Large intestine (tissue), 3 donors: ENCODE data around the gene ATL2. TPM values are rescaled to one million over a fixed set of nuclear protein-coding genes. Genes with fewer than 3 reads are reported as not detected.

Experiments used
- DNase-seq, 2 donors: peaks; one replicate each; pipeline versions ENCODE4 v3.0.0 to v3.0.0-alpha.2; 2013
- H3K27ac ChIP-seq: one replicate; pipeline ENCODE4 v1.5.1; 2013; ENCODE audit warnings: low read length
- H3K27me3 ChIP-seq: 2 replicates; pipeline ENCODE4 v1.6.1; 2013; ENCODE audit warnings: low read length; ENCODE audit not compliant: control insufficient read depth, insufficient read depth
- H3K36me3 ChIP-seq: 2 replicates; pipeline ENCODE4 v1.6.1; 2013; ENCODE audit warnings: low read length; ENCODE audit not compliant: control insufficient read depth, insufficient read depth
- H3K4me1 ChIP-seq: one replicate; pipeline ENCODE4 v1.6.1; 2013; ENCODE audit warnings: low read length; ENCODE audit not compliant: control insufficient read depth, insufficient read depth
- H3K4me3 ChIP-seq: one replicate; pipeline ENCODE4 v1.5.1; 2013; ENCODE audit warnings: low read length
- H3K9me3 ChIP-seq: one replicate; pipeline ENCODE4 v1.6.1; 2013; ENCODE audit warnings: mild to moderate bottlenecking, low read depth, low read length, moderate library complexity; ENCODE audit not compliant: control insufficient read depth
- WGBS: methylation state at CpG from one replicate; pipeline ENCODE4 v1.1.5; 2013; ENCODE audit warnings: low lambda C conversion rate; ENCODE audit not compliant: insufficient coverage; 5-methylcytosine and 5-hydroxymethylcytosine counted together
- polyA plus RNA-seq: library from polyadenylated mRNA; unstranded; fragments of 120-200 nt; gene quantifications from one replicate; pipeline ENCODE4 v1.2.1, GENCODE V29; 2013

Gene ATL2
- polyA plus RNA-seq, 1 donor, result 103 TPM

GRCh38 chr2:38274286-38275276 is 102.5 kb downstream of the ATL2 start:
- 70% methylated on average over 2 of the region's 7 CpGs for WGBS
- Histone ChIP-seq H3K4me1 (peaks cover 6% of the 10 kb centered on the region), H3K9me3 (no peaks in the 10 kb centered on the region), H3K36me3 (no peaks in the 10 kb centered on the region), H3K27me3 (no peaks in the 10 kb centered on the region), H3K27ac (no peak overlapping the region), H3K4me3 (no peak overlapping the region)
- peak; percentile 39 to 43 for DNase-seq

GRCh38 chr2:38271697-38272096 is 105.4 kb downstream of the ATL2 start:
- Histone ChIP-seq H3K9me3 (no peaks in the 10 kb centered on the region), H3K27ac (no peak overlapping the region), H3K4me3 (no peak overlapping the region), H3K27me3 (no peaks in the 10 kb centered on the region), H3K36me3 (no peaks in the 10 kb centered on the region), H3K4me1 (no peaks in the 10 kb centered on the region)
- DNase-seq, result no peak
- no CpG with 5 or more reads among the region's 3 CpGs for WGBS

GRCh38 chr2:38269421-38269820 is 107.7 kb downstream of the ATL2 start:
- Histone ChIP-seq H3K4me1 (no peaks in the 10 kb centered on the region), H3K27me3 (no peaks in the 10 kb centered on the region), H3K27ac (no peak overlapping the region), H3K4me3 (no peak overlapping the region), H3K9me3 (no peaks in the 10 kb centered on the region), H3K36me3 (no peaks in the 10 kb centered on the region)
- no peak for DNase-seq
- 100% methylated on average over 1 of the region's 1 CpG for WGBS

GRCh38 chr2:38268691-38269327 is 108.3 kb downstream of the ATL2 start:
- Histone ChIP-seq H3K9me3 (no peaks in the 10 kb centered on the region), H3K4me1 (no peaks in the 10 kb centered on the region), H3K4me3 (no peak overlapping the region), H3K36me3 (no peaks in the 10 kb centered on the region), H3K27me3 (no peaks in the 10 kb centered on the region), H3K27ac (no peak overlapping the region)
- DNase-seq, result no peak
- 100% methylated on average over 1 of the region's 3 CpGs for WGBS

GRCh38 chr2:38268001-38268400 is 109.1 kb downstream of the ATL2 start:
- no peaks in the 10 kb centered on the region for H3K9me3 ChIP-seq
- WGBS, result no CpG with 5 or more reads among the region's 2 CpGs
- H3K4me1 ChIP-seq, result no peaks in the 10 kb centered on the region
- H3K4me3 ChIP-seq, result no peak overlapping the region
- H3K27me3 ChIP-seq, result no peaks in the 10 kb centered on the region
- DNase-seq, result no peak
- no peaks in the 10 kb centered on the region for H3K36me3 ChIP-seq
- no peak overlapping the region for H3K27ac ChIP-seq

- H3K27me3 ChIP-seq, result no peaks in the 10 kb centered on the region
- 86% methylated on average over 1 of the region's 4 CpGs for WGBS
- DNase-seq, result no peak
Measured at GRCh38 chr2:38267270-38267925, 109.7 kb downstream of the ATL2 start.

GRCh38 chr2:38266382-38267061 is 110.6 kb downstream of the ATL2 start:
- Histone ChIP-seq H3K9me3 (no peaks in the 10 kb centered on the region), H3K4me1 (no peaks in the 10 kb centered on the region), H3K4me3 (no peak overlapping the region), H3K27ac (no peak overlapping the region), H3K27me3 (no peaks in the 10 kb centered on the region), H3K36me3 (no peaks in the 10 kb centered on the region)
- WGBS, result no CpG with 5 or more reads among the region's 3 CpGs
- no peak for DNase-seq

More at GRCh38 chr2:38267270-38267925, 109.7 kb downstream of the ATL2 start:
- H3K9me3 ChIP-seq, result no peaks in the 10 kb centered on the region
- H3K36me3 ChIP-seq, result no peaks in the 10 kb centered on the region
- H3K4me3 ChIP-seq, result no peak overlapping the region
- no peak overlapping the region for H3K27ac ChIP-seq
- no peaks in the 10 kb centered on the region for H3K4me1 ChIP-seq

- Histone ChIP-seq H3K27ac (no peak overlapping the region), H3K4me1 (no peaks in the 10 kb centered on the region), H3K9me3 (no peaks in the 10 kb centered on the region), H3K36me3 (no peaks in the 10 kb centered on the region), H3K27me3 (no peaks in the 10 kb centered on the region), H3K4me3 (no peak overlapping the region)
- WGBS, result 100% methylated on average over 2 of the region's 3 CpGs
- DNase-seq, result no peak
Measured at GRCh38 chr2:38265461-38265860, 111.6 kb downstream of the ATL2 start.

- H3K27me3 ChIP-seq, result no peaks in the 10 kb centered on the region
- no CpG with 5 or more reads among the region's 4 CpGs for WGBS
- no peaks in the 10 kb centered on the region for H3K9me3 ChIP-seq
- no peak overlapping the region for H3K4me3 ChIP-seq
- H3K4me1 ChIP-seq, result no peaks in the 10 kb centered on the region
- H3K36me3 ChIP-seq, result no peaks in the 10 kb centered on the region
- DNase-seq, result no peak
- H3K27ac ChIP-seq, result no peak overlapping the region
Measured at GRCh38 chr2:38264396-38265221, 112.5 kb downstream of the ATL2 start.
